K562 (cell line): ENCODE measurements around the gene PXDC1. TPM values are rescaled to one million over a fixed set of nuclear protein-coding genes. Genes with fewer than 3 reads are reported as not detected.

Experiments
- ATAC-seq: fragments of 200-7000 bp; cut with Tn5 transposase; 3 replicates; pipeline ENCODE4 v1.9.1; 2020; ENCODE audit warnings: moderate library complexity
- BruUV-seq: library from RNA; stranded (reverse); fragments of 400-500 nt; replicated peaks from 2 replicates; lab custom pipeline; 2021; lab: Mats Ljungman, UMichigan
- CTCF ChIA-PET: fragments of 300-600 bp; formaldehyde crosslinking; extraction: SDS; loops from one replicate; lab custom pipeline; 2021; ENCODE audit warnings: low intra/inter-chr PET ratio; lab: Yijun Ruan, JAX
- POLR2A ChIA-PET: fragments of 300-600, 350-650 bp; sonication (Branson Sonifier 250); formaldehyde crosslinking; extraction: SDS; loops from one replicate; lab custom pipeline; 2021; ENCODE audit warnings: antibody characterized with exemption, inconsistent platforms; lab: Yijun Ruan, JAX
- DNase-seq, 4 experiments: peaks; one replicate each; pipeline versions ENCODE4 v3.0.0 to v3.0.0-alpha.2; 2011 to 2018; ENCODE audit warnings: low spot score in 3 of 4, mixed read lengths in 3 of 4; ENCODE audit errors: extremely low read depth in 1 of 4
- FAIRE-seq: peaks from 2 replicates; lab custom pipeline; 2011; peaks lifted over from hg19 to GRCh38; lab: Jason Lieb, UNC
- H2AFZ ChIP-seq: 2 replicates; pipeline ENCODE4 v1.6.0; 2011; ENCODE audit warnings: low read depth, low read length, control low read depth, inconsistent platforms
- H3K27ac ChIP-seq: fragments of 200-600 bp; 3 replicates; pipeline ENCODE4 v1.8.0; 2011; ENCODE audit warnings: low read depth, mild to moderate bottlenecking, control low read depth, inconsistent platforms, low read length, moderate library complexity, mixed read lengths; ENCODE audit errors: extremely low read depth
- H3K27me3 ChIP-seq, 2 experiments: fragments of 300-600 bp in 1 of 2; 2 replicates in 1 of 2; 3 replicates in 1 of 2; pipeline versions ENCODE4 v1.6.0 to v1.8.0; 2011; ENCODE audit warnings: inconsistent platforms in 2 of 2, low read length in 2 of 2, mild to moderate bottlenecking in 1 of 2, mixed read lengths in 1 of 2, moderate library complexity in 1 of 2; ENCODE audit not compliant: control insufficient read depth in 2 of 2, insufficient read depth in 2 of 2
- H3K36me3 ChIP-seq: fragments of 300-600 bp; 3 replicates; pipeline ENCODE4 v1.8.0; 2011; ENCODE audit warnings: mild to moderate bottlenecking, low read length, inconsistent platforms; ENCODE audit not compliant: control insufficient read depth, insufficient read depth
- H3K4me1 ChIP-seq, 2 experiments: fragments of 200-600 bp in 1 of 2; replicated peaks in 1 of 2; 2 replicates in 1 of 2; 3 replicates in 1 of 2; pipeline versions ENCODE4 v1.5.1 to v1.8.0; 2011; ENCODE audit warnings: inconsistent platforms in 2 of 2, low read length in 2 of 2, mild to moderate bottlenecking in 1 of 2, mixed read lengths in 1 of 2, moderate library complexity in 1 of 2; ENCODE audit not compliant: control insufficient read depth in 2 of 2, insufficient read depth in 2 of 2
- H3K4me2 ChIP-seq: 2 replicates; pipeline ENCODE4 v1.6.1; 2011; ENCODE audit warnings: low read length, control low read depth, inconsistent platforms, mixed read lengths; ENCODE audit not compliant: insufficient read depth
- H3K4me3 ChIP-seq: fragments of 200-600 bp; sonication (generic), shearing (Covaris generic); 2 replicates; pipeline ENCODE4 v1.5.1; 2016; ENCODE audit warnings: control low read depth, inconsistent platforms
- H3K79me2 ChIP-seq: fragments of 200-600 bp; 3 replicates; pipeline ENCODE4 v1.8.0; 2011; ENCODE audit warnings: low read length, inconsistent platforms; ENCODE audit not compliant: control insufficient read depth, insufficient read depth
- H3K9ac ChIP-seq, 2 experiments: 2 replicates each; pipeline versions ENCODE4 v1.6.0 to v1.6.1; 2011; ENCODE audit warnings: low read depth in 2 of 2, low read length in 2 of 2, control low read depth in 1 of 2, inconsistent platforms in 1 of 2, mild to moderate bottlenecking in 1 of 2, mixed read lengths in 1 of 2; ENCODE audit not compliant: insufficient read depth in 1 of 2
- H3K9me1 ChIP-seq: one replicate; pipeline ENCODE4 v1.6.0; 2011; ENCODE audit warnings: inconsistent platforms, mild to moderate bottlenecking, low read length, moderate library complexity; ENCODE audit not compliant: control insufficient read depth, insufficient read depth
- H3K9me3 ChIP-seq: replicated peaks from 2 replicates; pipeline ENCODE4 v1.5.1; 2011; ENCODE audit warnings: low read depth, low read length, inconsistent platforms; ENCODE audit not compliant: control insufficient read depth, insufficient read depth
- H4K20me1 ChIP-seq: replicated peaks from 2 replicates; pipeline ENCODE4 v1.6.1; 2011; ENCODE audit warnings: low read length, inconsistent platforms, mixed read lengths; ENCODE audit not compliant: control insufficient read depth, insufficient read depth
- ATF3 ChIP-seq, 2 experiments: fragments of 450-650 bp in 1 of 2; sonication (generic) in 1 of 2; formaldehyde crosslinking in 1 of 2; IDR thresholded peaks in 1 of 2; conservative IDR thresholded peaks in 1 of 2; 2 replicates each; pipeline versions ENCODE4 v1.6.1 to v1.8.1; 2016 to 2023; ENCODE audit warnings: mild to moderate bottlenecking in 2 of 2, moderate library complexity in 2 of 2, inconsistent platforms in 1 of 2, missing genetic modification reagents in 1 of 2
- CAMTA2 ChIP-seq: fragments of 250-450 bp; sonication (Bioruptor Pico); conservative IDR thresholded peaks from 2 replicates; pipeline ENCODE4 v1.5.1; 2022
- CBX5 ChIP-seq: IDR thresholded peaks from 2 replicates; pipeline ENCODE4 v1.6.1; 2014; ENCODE audit warnings: low read depth, borderline replicate concordance
- ERF ChIP-seq: fragments of 450-650 bp; formaldehyde crosslinking; IDR thresholded peaks from 2 replicates; pipeline ENCODE4 v1.4.0; 2020; ENCODE audit warnings: mild to moderate bottlenecking, mixed read lengths
- KAT8 ChIP-seq: fragments of 450-650 bp; IDR thresholded peaks from 2 replicates; pipeline ENCODE4 v1.6.1; 2016; ENCODE audit warnings: low read depth, mild to moderate bottlenecking
- SNRNP70 ChIP-seq: fragments of 200-400 bp; formaldehyde crosslinking; optimal IDR thresholded peaks from 2 replicates; pipeline ENCODE3; 2017; ENCODE audit warnings: low read depth, low read length
- SP1 ChIP-seq: sonication (generic); formaldehyde crosslinking; IDR thresholded peaks from 2 replicates; pipeline ENCODE4 v1.8.1; 2022; ENCODE audit warnings: mild to moderate bottlenecking, missing genetic modification reagents
- TCF3 ChIP-seq: sonication (generic); formaldehyde crosslinking; IDR thresholded peaks from 2 replicates; pipeline ENCODE4 v1.4.0; 2020; ENCODE audit warnings: mild to moderate bottlenecking, missing genetic modification reagents
- ZFP91 ChIP-seq: sonication (generic); formaldehyde crosslinking; IDR thresholded peaks from 2 replicates; pipeline ENCODE4 v1.8.0; 2022; ENCODE audit warnings: mild to moderate bottlenecking, missing genetic modification reagents
- ZNF124 ChIP-seq: sonication (generic); formaldehyde crosslinking; IDR thresholded peaks from 2 replicates; pipeline ENCODE4 v1.8.1; 2022; ENCODE audit warnings: missing genetic modification reagents
- ZNF766 ChIP-seq: fragments of 200-800 bp; sonication (Bioruptor generic); conservative IDR thresholded peaks from 2 replicates; pipeline ENCODE4 v1.6.1; 2016; ENCODE audit warnings: missing genetic modification characterization, missing compliant biosample characterization
- ZNF780A ChIP-seq: fragments of 250-450 bp; sonication (Bioruptor Pico); IDR thresholded peaks from 2 replicates; pipeline ENCODE4 v1.5.0; 2021; ENCODE audit warnings: mild to moderate bottlenecking
- WGBS: fragments of 100-300 bp; shearing (Covaris generic); methylation state at CpG from one replicate; pipeline ENCODE4 v1.1.6; 2016; ENCODE audit warnings: low coverage, mixed read lengths; ENCODE audit not compliant: insufficient coverage; ENCODE audit errors: missing lambda C conversion rate; 5-methylcytosine and 5-hydroxymethylcytosine counted together
- in situ Hi-C: fragments of 300-500 bp; cut with MboI; formaldehyde crosslinking; loops from 4 replicates; pipeline ENCODE4 v1.15.0; 2018; ENCODE audit warnings: inconsistent platforms, mixed read lengths
- intact Hi-C: fragments of 100-400 bp; cut with micrococcal nuclease; formaldehyde crosslinking; loops from 2 replicates; pipeline ENCODE4 v1.14.2; 2022
- polyA plus RNA-seq, 8 experiments: library from polyadenylated mRNA; depleted of rRNA in 4 of 8; stranded (reverse) in 5 of 8; unstranded in 3 of 8; fragments of >200 nt; fragmentation: Nextera tagmentation in 2 of 8; fragmentation: Illumina TruSeq in 1 of 8; extraction: Ambion mirVana in 2 of 8; extraction: Trizol in 1 of 8; gene quantifications; 2 replicates each; pipeline versions ENCODE4 v1.2.1 to v1.2.3, GENCODE V29; 2011 to 2014; ENCODE audit warnings: inconsistent platforms in 1 of 8, missing spikeins in 1 of 8
- total RNA-seq, 7 experiments: library from RNA; depleted of rRNA in 6 of 7; stranded (reverse); fragments of >200 nt in 6 of 7; fragmentation: Illumina TruSeq in 2 of 7; extraction: Trizol in 2 of 7; gene quantifications; 2 replicates each; pipeline versions ENCODE4 v1.2.1 to v1.2.3, GENCODE V29; 2011 to 2021; ENCODE audit warnings: low replicate concordance in 1 of 7
- TF ChIP-seq, protein P1 (sequence below): sonication (generic); formaldehyde crosslinking; IDR thresholded peaks from 2 replicates; pipeline ENCODE4 v1.8.0; 2023; ENCODE audit warnings: missing genetic modification reagents, mild to moderate bottlenecking, borderline replicate concordance

The PXDC1 gene
- total and polyA plus RNA-seq, 9 of the 15 experiments (the other 6 are each of a cell fraction or from before 2014, with no cell fraction given) = 0.09 to 0.33 (median 0.16) TPM; not detected in 5

- DNase-seq (no peak), ATAC-seq (no peak), FAIRE-seq (no peak)
- H3K9ac ChIP-seq = no peak overlapping the region
- in situ Hi-C loops = loop anchor here (5.0 to 10.0 kb wide), 3 partner anchors 185 to 428 kb away; no protein-coding TSS in a partner anchor
- ChIA-PET POLR2A (no interaction called here), CTCF (interaction anchor here (0.8 to 2.1 kb wide), 4 partner anchors 231 to 467 kb away, joined by 3 to 17 read pairs (median 6); no protein-coding TSS in a partner anchor)
- no peaks in the 10 kb centered on the region for H3K9me1 ChIP-seq
- H3K36me3 ChIP-seq = no peaks in the 10 kb centered on the region
- BruUV-seq = no TSS peak
- H4K20me1 ChIP-seq = peaks cover 5% of the 10 kb centered on the region
- no peak overlapping the region for H2AFZ ChIP-seq
- no peak overlapping the region for H3K4me3 ChIP-seq
- H3K79me2 ChIP-seq = no peaks in the 10 kb centered on the region
- no peak for TF ChIP-seq ZNF780A (CRISPR knock-in tag)
- no peak for TF ChIP-seq SNRNP70
- TF ChIP-seq ERF (CRISPR knock-in tag) = no peak
- no peak for TF ChIP-seq ZFP91 (CRISPR knock-in tag)
- no peak for TF ChIP-seq TCF3 (CRISPR knock-in tag)
- TF ChIP-seq, protein P1, sequence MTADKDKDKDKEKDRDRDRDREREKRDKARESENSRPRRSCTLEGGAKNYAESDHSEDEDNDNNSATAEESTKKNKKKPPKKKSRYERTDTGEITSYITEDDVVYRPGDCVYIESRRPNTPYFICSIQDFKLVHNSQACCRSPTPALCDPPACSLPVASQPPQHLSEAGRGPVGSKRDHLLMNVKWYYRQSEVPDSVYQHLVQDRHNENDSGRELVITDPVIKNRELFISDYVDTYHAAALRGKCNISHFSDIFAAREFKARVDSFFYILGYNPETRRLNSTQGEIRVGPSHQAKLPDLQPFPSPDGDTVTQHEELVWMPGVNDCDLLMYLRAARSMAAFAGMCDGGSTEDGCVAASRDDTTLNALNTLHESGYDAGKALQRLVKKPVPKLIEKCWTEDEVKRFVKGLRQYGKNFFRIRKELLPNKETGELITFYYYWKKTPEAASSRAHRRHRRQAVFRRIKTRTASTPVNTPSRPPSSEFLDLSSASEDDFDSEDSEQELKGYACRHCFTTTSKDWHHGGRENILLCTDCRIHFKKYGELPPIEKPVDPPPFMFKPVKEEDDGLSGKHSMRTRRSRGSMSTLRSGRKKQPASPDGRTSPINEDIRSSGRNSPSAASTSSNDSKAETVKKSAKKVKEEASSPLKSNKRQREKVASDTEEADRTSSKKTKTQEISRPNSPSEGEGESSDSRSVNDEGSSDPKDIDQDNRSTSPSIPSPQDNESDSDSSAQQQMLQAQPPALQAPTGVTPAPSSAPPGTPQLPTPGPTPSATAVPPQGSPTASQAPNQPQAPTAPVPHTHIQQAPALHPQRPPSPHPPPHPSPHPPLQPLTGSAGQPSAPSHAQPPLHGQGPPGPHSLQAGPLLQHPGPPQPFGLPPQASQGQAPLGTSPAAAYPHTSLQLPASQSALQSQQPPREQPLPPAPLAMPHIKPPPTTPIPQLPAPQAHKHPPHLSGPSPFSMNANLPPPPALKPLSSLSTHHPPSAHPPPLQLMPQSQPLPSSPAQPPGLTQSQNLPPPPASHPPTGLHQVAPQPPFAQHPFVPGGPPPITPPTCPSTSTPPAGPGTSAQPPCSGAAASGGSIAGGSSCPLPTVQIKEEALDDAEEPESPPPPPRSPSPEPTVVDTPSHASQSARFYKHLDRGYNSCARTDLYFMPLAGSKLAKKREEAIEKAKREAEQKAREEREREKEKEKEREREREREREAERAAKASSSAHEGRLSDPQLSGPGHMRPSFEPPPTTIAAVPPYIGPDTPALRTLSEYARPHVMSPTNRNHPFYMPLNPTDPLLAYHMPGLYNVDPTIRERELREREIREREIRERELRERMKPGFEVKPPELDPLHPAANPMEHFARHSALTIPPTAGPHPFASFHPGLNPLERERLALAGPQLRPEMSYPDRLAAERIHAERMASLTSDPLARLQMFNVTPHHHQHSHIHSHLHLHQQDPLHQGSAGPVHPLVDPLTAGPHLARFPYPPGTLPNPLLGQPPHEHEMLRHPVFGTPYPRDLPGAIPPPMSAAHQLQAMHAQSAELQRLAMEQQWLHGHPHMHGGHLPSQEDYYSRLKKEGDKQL = no peak
- no peak for TF ChIP-seq KAT8
- TF ChIP-seq ATF3 (IDR thresholded peaks at IDR 0.05) = no peak
- TF ChIP-seq ATF3 (CRISPR knock-in tag; conservative IDR thresholded peaks at IDR 0.05) = no peak
- TF ChIP-seq CAMTA2 = no peak
- TF ChIP-seq CBX5 = no peak
- no peak for TF ChIP-seq ZNF124
- TF ChIP-seq SP1 (CRISPR knock-in tag) = no peak
- no peak for TF ChIP-seq ZNF766 (CRISPR knock-in tag)
- no peak overlapping the region for H3K4me2 ChIP-seq
- no peak overlapping the region for H3K27ac ChIP-seq
- WGBS = 19% methylated on average over 11 of the region's 12 CpGs
- peaks cover 8 to 23% of the 10 kb centered on the region in 2 experiments; a peak in 4 of 5 replicates for H3K4me1 ChIP-seq
- peaks cover 22 to 85% of the 10 kb centered on the region in 2 experiments; a peak in 4 of 5 replicates for H3K27me3 ChIP-seq
- no peaks in the 10 kb centered on the region for H3K9me3 ChIP-seq
- intact Hi-C loops = loop anchor here (5.0 kb wide), 1 partner anchor 140 kb away; no protein-coding TSS in a partner anchor
These were observed 4.3 kb downstream of the PXDC1 start for GRCh38 chr6:3747100-3747737.
